GM06990 (cell line): Measurements from ENCODE around the gene CBARP.

Experiments
- DNase-seq: peaks from one replicate; pipeline ENCODE4 v3.0.0-alpha.2; 2011; ENCODE audit not compliant: insufficient read length; ENCODE audit errors: extremely low read depth
- H3K27me3 ChIP-seq: replicated peaks from 2 replicates; pipeline ENCODE4 v1.6.0; 2011; ENCODE audit warnings: low read length; ENCODE audit not compliant: control insufficient read depth, insufficient read depth
- H3K36me3 ChIP-seq: 2 replicates; pipeline ENCODE4 v1.5.1; 2011; ENCODE audit warnings: low read length; ENCODE audit not compliant: control insufficient read depth, insufficient read depth
- H3K4me3 ChIP-seq: replicated peaks from 2 replicates; pipeline ENCODE4 v1.5.1; 2011; ENCODE audit warnings: low read depth, mild to moderate bottlenecking, control low read depth, low read length
- TF ChIP-seq, protein P1 (sequence below): IDR thresholded peaks from 2 replicates; pipeline ENCODE4 v1.5.1; 2011; ENCODE audit warnings: low read length, control low read depth, mild to moderate bottlenecking, inconsistent platforms; ENCODE audit not compliant: insufficient read depth, poor library complexity, severe bottlenecking

The CBARP gene

DNA sequence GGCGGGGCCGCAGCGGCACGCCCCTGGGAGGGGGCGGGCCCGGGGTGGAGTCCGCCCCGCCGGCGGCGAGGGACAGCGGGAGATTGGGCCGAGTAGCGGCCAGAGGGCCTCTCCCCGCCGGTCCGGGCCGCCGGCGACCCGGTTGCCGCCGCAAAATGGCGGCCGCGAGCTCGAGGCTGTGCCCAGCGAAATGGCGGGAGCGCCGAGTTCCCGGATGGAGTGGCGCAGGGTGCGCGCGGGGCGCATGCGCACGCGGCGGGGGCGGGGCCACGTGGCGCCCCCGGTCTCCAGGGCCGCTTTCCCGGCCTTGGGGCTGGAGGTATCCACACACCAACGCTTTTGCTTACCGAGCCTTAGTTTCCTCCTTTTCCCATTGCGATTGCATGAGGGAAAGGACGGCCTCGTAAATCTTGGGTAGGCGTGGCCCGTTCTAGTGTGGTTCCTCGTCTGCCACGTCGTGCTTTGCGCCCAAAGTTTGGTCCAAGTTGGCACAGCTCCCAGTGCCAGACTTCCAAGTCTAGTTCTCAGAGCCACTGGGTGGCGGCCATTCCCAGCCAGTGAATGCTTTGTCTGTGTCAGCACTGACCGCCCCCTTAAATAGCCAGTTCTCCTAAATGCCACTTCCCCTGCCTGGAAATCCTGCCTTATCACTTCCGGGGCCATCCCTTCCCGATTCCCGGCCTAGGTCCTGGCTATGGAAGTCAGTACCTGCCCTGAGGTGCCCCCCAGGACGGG is 31.8 kb upstream of the CBARP start:
- TF ChIP-seq, protein P1, sequence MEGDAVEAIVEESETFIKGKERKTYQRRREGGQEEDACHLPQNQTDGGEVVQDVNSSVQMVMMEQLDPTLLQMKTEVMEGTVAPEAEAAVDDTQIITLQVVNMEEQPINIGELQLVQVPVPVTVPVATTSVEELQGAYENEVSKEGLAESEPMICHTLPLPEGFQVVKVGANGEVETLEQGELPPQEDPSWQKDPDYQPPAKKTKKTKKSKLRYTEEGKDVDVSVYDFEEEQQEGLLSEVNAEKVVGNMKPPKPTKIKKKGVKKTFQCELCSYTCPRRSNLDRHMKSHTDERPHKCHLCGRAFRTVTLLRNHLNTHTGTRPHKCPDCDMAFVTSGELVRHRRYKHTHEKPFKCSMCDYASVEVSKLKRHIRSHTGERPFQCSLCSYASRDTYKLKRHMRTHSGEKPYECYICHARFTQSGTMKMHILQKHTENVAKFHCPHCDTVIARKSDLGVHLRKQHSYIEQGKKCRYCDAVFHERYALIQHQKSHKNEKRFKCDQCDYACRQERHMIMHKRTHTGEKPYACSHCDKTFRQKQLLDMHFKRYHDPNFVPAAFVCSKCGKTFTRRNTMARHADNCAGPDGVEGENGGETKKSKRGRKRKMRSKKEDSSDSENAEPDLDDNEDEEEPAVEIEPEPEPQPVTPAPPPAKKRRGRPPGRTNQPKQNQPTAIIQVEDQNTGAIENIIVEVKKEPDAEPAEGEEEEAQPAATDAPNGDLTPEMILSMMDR, result no peak
- peak; percentile 88 for DNase-seq
- Histone ChIP-seq H3K27me3 (no peaks in the 10 kb centered on the region; the same call in 1 of the 2 replicates), H3K4me3 (peak overlapping the region; percentile 98), H3K36me3 (peaks cover 32% of the 10 kb centered on the region)

DNA sequence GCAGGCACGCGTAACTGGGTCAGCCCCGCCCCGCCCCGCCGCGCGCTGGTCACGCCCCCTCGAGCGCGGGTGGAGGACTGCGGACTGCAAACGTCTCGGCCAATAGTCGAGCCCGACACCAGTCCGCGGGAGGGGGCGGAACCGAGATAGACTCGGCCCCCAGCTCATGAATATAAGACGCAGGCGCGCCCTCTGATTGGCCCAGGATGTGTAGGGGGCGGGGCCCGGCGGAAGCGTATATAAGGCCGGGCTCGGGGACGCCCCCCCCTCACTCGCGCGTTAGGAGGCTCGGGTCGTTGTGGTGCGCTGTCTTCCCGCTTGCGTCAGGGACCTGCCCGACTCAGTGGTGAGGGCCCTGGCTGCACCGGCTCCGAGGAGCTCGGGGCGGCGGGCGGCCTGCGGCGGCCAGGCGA is 31.3 kb upstream of the CBARP start, which contains the start of gene CIRBP:
TSS of gene CIRBP (plus strand) at position 268 of the 413 bp plus-strand sequence. CDS start 1,602 bp downstream, outside the sequence.
- Histone ChIP-seq H3K36me3 (peaks cover 26% of the 10 kb centered on the region), H3K27me3 (no peaks in the 10 kb centered on the region; the same call in 1 of the 2 replicates), H3K4me3 (peak within 1 kb of the TSS; percentile 98)
- TF ChIP-seq, protein P1, result no peak
- DNase-seq, result peak; percentile 98

DNA sequence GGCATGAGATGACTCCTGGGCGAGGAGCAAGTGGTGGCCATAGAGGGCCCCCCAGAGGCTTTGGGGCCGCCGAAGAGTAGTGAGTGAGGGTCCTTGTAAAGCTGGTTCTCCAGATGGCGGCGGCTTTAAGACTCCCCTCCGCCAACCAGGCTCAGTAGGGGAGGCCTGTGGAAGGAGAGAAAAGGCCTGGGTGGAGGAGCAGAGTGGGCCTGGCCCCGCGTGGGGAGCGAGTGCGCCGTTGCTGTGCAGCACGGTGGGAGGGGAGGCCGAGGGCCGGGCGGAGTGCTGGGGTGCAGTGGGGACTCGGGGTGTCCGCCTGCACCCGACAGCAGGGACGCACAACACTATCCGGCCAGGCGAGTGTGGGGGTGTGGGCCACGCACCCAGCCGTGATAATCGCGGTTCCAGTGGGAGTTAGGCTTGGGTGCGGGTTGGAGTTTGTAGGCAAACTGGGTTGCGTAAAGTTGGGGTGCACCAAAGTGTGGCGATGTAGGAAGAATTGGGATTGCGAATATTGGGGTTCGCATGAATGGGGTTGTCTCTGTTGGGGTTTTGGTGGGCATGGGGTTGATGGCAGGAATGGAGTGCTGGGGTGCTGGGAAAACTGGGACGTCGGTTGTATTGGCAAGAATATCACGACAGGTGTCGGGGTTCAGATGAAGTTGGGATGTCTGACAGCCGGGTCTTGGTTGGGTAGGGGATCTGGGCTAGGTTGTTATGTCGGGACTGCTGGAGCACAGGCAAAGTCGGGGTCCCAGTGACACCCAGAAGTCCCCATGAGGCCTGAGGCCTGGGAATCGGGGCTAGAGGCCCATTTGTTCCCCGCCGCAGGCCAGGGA is 30.6 kb upstream of the CBARP start:
- TF ChIP-seq, protein P1, result no peak
- H3K27me3 ChIP-seq, result no peaks in the 10 kb centered on the region; the same call in 1 of the 2 replicates
- no peak overlapping the region for H3K4me3 ChIP-seq
- no peak for DNase-seq
- peaks cover 20% of the 10 kb centered on the region for H3K36me3 ChIP-seq

DNA sequence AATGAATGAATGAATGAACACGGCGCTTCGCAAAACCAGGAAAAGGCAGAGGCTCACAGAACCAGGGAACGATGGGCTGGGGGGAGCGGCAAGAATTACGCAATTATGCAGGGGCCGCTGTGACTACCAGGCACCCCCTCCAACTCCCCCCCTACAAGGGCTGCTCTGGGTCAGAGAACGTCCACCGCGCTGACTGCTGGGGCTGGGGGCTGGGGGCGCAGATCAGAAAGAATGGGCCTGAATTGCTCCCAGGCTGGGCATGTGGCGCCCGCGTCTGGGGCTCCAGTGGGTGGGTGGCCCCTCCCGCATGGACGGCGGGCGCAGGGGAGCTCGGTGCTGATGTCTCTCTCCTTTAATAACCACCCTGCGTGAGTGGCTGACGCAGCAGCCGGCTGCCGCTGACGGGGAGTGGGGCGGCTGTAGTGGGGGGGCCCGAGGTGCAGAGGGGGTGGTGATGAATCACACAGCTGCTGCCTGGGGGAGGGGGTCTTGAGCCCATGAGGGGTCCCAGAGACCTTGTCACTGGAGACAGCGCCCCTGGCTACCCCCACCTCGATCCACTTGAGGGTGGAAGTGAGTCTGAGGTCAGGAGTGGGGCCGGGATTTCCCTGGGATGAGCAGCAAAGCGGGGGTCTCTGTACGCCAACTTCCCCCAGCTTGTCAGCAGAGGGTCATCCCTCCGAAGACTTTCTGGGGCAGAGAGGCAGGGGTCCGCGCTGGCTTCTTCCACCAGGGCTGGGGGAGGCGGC is 29.8 kb upstream of the CBARP start:
- TF ChIP-seq, protein P1, result no peak
- Histone ChIP-seq H3K36me3 (peaks cover 14% of the 10 kb centered on the region), H3K4me3 (peak overlapping the region; percentile 48; the same call in 1 of the 2 replicates), H3K27me3 (no peaks in the 10 kb centered on the region; the same call in 1 of the 2 replicates)
- no peak for DNase-seq

DNA sequence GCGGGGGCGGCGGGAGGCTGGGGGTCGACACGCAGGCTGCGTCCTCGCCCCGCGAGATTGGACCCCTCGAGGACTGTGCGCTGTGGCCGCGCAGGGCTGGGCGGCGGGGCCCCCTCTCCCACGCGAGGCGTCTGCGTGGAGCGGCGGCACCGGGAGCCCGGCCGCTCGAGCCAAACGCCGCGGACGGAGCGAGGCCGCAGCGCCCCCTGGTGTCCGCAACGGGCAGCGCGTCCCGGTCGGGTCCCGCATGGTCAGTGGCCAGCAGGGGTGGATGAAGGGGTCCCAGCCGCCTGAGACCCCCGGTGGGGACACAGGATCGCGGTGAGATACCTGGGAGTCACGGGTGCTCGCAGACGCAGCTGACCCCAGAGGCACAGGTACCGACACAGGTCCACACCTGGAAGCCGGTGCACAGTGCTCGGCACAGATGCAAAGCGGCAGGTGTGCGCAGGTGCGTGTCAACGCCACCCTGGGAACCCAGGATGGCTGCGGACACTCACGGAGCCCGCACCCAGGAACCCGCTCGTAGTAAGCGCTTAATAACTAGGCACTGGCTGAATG is 29.2 kb upstream of the CBARP start:
- DNase-seq, result peak; percentile 82

More for the DNA sequence above, 29.2 kb upstream of the CBARP start:
- TF ChIP-seq, protein P1, result peak; percentile 76
- peak overlapping the region; percentile 52 for H3K4me3 ChIP-seq
- H3K27me3 ChIP-seq, result no peaks in the 10 kb centered on the region; the same call in 1 of the 2 replicates
- peaks cover 11% of the 10 kb centered on the region for H3K36me3 ChIP-seq
